C4-2B (cell line): Measurements from ENCODE around the gene TCERG1L.

Experiments
- CTCF ChIP-seq: fragments of 450-650 bp; conservative IDR thresholded peaks from 2 replicates; pipeline ENCODE4 v1.5.1; 2017; ENCODE audit warnings: mild to moderate bottlenecking
- ZFX ChIP-seq: fragments of 450-650 bp; IDR thresholded peaks from 2 replicates; pipeline ENCODE4 v1.6.1; 2017

GRCh38 chr10:131134651-131135050 is 176.9 kb downstream of the TCERG1L start:
- TF ChIP-seq CTCF: no peak
- no peak for TF ChIP-seq ZFX
